ENCODE measurements around the gene GARNL3.

GARNL3 gene

DNA sequence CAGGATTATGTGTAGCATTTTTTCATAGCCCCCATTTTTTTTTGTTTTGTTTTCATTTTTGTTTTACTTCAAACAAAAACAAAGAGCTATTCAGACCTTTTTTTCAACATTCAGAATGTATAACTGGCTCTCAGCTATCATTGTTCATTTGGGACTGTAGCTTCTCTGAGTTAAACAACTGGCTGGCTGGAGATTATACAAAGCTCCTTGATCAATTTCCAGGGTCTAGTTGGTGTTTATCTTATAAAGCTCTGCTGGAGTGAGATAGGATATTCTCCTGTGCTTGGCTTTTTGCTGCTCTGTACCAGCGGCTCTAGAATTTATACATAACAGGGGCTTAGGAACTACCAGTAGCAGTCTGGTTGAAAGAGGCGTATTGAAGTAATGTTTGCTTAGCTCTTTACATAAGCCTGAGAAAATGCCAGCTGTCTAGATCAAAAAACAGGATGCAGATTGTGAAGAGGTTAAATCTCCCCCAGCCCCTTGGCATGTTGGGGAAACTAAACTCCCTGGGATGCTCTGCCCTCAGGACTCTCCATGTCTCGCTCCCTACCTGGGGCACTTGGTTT lies 15.2 kb downstream of the GARNL3 start:
- DNase-seq = no peak

DNA sequence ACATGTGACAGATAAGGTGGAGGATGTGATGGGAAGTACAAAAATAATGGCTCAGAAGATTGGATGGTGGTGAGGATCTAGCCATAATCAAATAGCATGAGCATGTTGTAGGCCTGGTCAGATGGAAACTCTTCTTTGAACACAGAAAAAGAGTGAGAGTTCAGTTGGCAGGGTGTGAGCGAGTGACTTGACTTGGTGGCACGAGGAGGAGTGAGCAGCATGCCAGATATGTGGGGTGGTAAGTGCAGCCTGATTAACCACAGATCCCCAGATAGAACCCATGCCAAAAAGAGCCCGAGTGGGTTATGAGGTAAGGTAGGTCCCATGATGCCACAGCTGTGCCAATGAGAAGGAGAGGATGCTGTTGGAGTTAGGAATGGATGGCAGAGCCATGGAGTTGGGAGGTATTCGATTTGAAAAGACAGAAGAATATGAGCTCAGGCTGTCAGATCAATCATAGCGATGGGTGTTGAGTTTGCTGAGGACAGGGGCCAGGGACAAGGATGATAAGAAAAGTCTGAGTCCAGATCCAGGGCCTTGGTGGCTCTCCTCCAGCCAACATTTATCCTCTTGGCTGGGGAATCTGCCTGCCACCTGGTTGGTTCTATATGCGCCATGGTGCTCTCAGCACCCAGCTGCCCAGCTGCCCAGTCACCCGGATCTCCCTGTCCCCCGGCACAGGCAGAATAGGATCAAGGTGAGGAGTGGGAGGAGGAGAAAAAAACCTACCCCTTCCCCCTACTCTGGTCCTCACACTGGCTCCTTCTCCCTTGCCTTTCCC lies 16.5 kb downstream of the GARNL3 start:
- no peak for DNase-seq

DNA sequence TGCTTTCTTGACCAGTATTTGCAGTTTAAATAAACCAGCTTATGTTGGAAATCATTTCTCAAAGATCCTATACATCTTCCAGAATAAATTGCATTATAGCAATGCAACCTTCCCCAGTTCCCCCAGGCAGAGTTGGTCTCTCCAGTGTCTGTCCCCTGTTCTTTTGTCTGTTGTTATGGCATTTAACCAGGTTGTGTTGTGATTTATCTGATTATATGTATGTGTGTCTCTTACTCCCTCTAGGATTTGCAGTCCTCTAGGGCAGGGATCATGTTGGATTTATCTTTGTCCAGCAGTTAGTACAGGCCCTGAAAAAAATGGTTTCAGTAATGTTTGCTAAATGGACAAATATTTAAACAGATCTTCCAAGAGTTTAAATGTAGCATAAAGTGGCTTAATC lies 17.3 kb downstream of the GARNL3 start:
- DNase-seq = no peak

DNA sequence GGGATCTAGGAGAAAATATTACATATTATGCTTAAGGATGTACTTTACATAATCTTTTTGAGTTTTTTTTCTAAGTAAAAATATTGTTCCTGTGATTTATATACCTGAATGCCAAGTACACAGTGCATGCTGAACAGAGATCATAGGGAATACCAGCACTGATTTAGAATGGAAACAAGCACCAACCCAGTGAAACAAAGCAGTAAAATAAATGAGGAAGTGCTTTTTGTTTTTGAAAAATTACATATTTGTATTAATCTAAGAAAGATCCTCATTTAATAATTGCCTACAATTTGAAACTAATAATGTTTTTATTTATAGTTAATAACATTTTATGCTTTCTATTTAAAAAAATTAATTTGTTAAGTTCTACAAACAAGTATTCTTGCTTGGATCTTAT lies 18.0 kb downstream of the GARNL3 start:
- no peak for DNase-seq

GRCh38 chr9:127283135-127283534 lies 18.6 kb downstream of the GARNL3 start:
- DNase-seq = no peak

GRCh38 chr9:127283917-127284497 lies 19.4 kb downstream of the GARNL3 start:
- no peak for DNase-seq

DNA sequence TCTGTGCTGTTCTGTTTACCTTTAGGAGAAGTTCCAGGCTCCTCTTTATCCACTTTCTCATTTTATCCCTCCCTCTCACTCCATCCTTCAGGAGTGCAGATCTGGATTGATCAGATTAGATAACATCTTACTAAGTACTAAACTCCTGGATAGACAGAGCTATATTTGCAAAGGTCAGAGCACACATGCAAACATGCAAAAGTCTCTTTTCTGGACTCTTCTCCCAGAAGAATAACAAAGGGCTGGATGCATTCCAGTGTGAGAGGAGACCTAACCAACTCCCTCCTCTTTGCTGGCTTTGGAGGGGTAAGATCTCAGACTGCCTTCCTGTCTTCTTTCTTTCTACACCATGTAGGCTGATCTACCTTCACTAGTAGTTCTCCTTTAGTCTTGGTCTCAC lies 21.4 kb downstream of the GARNL3 start:
- no peak for DNase-seq

- no peak for DNase-seq
These were observed 26.0 kb downstream of the GARNL3 start for GRCh38 chr9:127290561-127291065.

GRCh38 chr9:127291246-127291778 lies 26.7 kb downstream of the GARNL3 start:
- no peak for DNase-seq

DNA sequence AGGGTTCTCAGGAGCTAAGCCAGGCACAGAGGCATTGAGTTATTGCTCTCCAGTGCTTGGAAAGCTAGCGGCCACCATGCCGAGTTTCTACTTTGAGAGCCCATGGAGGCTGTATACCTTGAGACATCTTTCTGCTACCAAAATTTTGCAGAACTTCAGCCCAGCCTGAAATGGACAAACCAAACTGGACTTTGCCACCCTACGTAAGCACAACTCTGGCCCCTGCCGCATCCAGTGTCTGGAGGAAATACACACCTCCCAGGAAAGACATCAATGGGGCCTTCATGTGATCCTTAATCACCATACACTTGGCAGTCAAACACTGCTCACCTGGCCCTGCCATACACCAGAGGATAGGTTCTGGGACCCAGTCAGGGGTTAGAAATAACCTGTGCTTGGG lies 27.8 kb downstream of the GARNL3 start:
- no peak for DNase-seq

GRCh38 chr9:127293328-127293727 lies 28.8 kb downstream of the GARNL3 start:
- DNase-seq = no peak

DNA sequence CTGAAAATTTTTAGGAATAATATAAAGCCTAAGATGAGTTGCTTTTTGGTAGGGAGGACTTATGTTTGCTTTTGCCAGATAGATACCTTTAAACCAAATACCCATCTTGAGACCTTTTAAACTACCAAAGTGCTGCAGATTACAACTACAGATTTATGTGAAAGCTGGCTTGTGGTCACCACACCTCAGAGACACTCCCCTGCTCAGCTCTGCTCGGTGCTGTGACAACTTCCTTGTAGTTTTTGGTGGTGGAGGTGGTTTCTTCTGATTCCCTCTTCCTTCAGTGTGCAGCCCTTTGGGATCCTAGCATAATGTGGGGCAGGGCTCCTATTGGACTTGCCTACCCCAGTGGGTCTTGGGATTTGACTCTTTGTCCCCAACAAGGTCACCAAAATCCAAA lies 29.2 kb downstream of the GARNL3 start:
- DNase-seq = no peak

DNA sequence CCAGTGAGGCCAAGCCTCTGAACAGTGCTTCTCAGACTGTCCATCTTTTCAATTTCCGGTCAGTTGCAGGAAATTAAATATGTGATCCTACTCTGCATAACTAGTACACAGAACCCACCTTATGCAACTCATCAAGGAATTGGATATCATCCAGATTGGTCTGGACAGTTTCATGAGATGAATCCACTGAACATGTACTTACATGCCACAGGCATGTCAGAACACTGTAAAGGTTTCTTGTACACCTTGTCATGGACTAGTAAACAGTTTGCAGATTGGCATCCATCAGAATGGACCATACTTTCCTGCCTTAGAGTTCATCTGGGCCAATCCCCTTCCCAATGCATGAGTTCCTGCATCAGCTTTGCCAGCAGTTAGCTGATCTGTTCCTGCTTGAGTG lies 30.4 kb downstream of the GARNL3 start:
- no peak for DNase-seq

- DNase-seq = no peak
These were observed 36.4 kb downstream of the GARNL3 start for GRCh38 chr9:127300886-127301447.

DNA sequence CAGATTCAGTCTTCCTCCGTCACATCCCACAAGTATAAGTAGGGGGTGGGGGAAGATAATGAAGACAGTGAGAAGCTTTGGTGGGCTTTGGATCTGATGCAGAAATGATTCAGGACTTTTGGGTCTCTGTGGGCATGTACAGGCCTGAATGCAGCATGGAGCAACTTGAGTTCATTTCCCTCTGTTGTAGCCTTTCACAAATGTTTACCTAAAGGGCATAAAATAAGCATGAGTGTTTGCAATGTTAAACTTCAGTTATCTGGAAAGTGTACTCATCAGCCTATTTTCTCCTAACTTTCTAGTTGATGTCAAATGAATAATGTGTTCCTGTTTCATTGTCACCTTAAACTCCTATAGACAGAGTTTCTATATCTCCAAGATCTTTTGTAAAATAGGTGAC lies 39.3 kb downstream of the GARNL3 start:
- no peak for DNase-seq

GRCh38 chr9:127305206-127305837 lies 40.7 kb downstream of the GARNL3 start:
- no peak for DNase-seq

DNA sequence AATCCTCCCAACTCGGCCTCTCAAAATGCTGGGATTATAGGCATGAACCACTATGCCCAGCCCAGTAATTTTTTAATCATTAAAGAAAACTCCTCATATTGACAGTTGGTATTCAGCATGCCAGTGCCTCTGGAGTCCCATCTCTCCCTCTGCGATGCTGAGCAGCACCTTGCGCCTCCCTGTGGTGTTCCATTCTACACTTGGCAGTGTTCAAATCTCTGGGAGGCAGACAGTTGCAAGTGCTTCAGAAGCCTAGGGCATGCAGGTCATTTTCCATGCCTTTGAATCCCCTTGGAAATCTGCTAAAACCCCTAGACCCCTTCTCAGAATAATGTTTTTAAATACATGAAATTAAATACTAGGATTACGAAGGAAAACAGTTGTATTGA lies 41.3 kb downstream of the GARNL3 start:
- no peak for DNase-seq

DNA sequence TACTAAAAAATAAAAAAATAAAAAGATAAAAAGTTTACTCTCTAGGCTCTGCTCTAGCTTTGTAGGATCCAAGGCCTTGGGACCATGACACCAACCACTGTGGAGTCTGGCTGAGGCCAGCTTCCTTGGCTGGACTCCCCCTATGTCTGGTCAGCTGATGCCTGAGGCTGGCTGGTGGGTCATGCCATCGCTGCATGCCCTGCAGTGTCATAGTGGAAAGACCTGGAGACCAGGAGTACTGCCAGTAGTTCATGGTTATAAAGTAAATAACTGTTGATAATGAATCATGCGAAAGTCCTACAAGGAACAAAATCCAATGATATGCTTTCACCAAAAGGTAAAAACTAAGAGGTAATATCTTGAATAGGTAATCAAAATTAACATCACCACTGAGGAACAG lies 43.2 kb downstream of the GARNL3 start:
- DNase-seq = no peak

DNA sequence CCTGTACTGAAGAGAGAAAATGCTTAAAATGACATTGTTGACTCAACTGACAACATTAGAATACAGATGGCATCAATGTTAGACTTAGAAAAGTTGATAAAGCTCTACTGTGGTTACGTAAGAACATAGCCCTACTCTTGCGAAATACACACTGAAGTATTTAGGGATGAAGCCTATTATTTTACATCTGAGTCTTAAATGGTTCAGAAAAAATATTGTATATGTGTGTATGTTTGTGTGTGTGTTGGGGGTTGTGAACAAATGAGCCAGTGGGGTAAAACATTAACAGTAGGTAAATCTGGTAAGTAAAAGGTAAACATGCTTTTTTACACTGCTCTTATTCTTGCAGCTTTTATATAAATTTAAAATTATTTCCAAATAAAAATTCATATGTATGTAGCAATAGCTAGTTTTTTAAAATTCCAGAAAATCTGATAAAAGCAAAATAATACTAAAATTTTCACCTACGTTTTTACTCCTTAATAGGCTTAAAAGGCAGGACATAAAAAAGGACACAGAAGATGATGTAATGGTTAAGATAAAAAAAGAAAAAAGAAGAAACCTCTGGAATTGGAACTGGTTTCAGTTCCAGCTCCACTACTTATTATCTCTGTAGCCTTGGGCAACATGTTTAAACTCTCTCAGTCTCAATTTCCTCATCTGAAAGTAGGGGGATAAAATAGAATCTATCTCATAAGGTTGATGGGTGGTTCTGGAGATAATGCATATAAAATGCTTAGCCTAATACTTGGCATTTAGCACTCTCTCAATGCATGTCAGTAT lies 44.3 kb downstream of the GARNL3 start:
- peak; percentile 58 for DNase-seq

GRCh38 chr9:127309715-127310114 lies 45.1 kb downstream of the GARNL3 start:
- no peak for DNase-seq

DNA sequence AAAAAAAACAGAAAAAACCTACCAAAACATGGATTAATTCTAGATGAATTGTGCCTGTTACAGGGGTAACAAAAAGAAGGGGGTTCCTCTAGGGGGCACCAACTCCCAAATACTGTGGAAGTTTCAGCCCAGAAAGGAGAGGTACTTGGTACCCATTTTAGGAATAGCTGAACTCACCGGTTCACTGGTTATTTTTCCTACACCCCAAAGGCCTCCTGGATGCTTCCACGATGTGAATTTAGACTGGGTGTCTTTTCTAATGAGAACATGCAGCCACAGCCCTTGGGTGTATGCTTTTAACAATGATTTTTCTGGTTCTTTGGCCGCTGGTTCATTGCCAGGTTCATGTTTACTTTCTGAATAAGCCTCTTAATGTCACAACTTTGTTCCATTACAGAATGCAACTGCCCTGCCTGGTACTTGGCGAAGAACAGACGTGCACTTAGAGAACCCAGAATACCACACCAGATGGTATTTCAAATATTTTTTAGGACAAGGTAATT lies 46.7 kb downstream of the GARNL3 start:
- DNase-seq = peak; percentile 18

DNA sequence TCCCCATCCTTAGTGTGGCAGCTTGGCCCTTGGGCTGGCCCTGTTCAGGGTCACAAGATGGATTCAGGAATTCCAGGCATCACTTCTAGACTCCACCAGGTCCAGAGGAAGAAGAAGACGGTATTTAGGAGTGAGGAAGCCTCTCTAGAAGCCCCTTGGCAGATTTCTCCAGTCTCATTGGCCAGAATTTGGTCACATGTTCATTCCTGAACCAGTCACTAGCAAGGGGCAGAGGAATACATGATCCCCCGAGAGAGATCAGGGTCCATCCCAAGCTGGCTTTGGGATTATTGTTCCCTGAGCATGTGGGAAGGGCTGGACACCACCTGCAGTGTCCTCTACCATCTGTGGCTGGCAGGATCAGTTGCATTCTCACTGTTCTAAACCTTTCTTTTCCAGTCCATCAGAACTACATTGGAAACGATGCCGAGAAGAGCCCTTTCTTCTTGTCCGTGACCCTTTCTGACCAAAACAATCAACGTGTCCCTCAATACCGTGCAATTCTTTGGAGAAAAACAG lies 48.5 kb downstream of the GARNL3 start:
- no peak for DNase-seq

Measured in suppressor macrophage treated with lipopolysaccharide for 4 hours (primary cell).